Limb (tissue), 2 donors: ENCODE results near the gene PRPSAP2.
"Not testable (repeated sequence)": the region's sequence is repeated elsewhere in the genome, so short reads cannot be mapped to it uniquely, and the experiment has no call there.

Experiments used
- DNase-seq, 2 donors: peaks; one replicate each; pipeline ENCODE4 v3.0.0-alpha.2; 2016; ENCODE audit errors: extremely low spot score in 2 of 2

PRPSAP2 gene

DNA sequence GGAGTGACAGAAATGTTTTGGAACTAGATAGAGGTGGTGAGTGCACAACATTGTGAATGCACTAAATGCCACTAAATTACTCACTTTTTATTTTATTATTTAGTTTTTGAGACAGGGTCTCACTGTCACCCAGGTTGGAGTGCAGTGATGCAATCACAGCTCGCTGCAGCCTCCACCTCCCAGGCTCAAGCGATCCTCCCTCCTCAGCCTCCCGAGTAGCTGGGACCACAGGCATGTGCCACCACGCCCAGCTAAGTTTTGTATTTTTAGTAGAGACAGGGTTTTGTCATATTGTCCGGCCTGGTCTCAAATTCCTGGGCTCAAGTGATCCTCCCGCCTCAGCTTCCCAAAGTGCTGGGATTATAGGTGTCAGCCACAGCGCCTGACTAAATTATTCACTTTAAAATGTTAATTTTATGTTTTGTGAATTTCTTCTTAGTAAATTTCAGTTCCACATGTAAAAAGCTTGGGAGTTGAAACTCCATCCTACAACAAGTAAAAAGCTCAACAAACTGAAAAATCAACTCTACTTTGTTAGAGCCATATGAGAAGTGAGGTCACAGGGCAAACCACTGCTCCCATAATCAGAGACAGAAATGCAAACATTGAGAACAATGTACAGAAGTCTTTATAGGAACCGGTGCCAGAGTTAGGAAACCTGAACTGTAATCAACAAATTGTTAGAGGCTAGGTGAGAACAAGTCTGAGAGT, 80.2 kb downstream of the PRPSAP2 start:
- no peak for DNase-seq

GRCh38 chr17:18938692-18939023, 80.7 kb downstream of the PRPSAP2 start:
- no peak for DNase-seq

DNA sequence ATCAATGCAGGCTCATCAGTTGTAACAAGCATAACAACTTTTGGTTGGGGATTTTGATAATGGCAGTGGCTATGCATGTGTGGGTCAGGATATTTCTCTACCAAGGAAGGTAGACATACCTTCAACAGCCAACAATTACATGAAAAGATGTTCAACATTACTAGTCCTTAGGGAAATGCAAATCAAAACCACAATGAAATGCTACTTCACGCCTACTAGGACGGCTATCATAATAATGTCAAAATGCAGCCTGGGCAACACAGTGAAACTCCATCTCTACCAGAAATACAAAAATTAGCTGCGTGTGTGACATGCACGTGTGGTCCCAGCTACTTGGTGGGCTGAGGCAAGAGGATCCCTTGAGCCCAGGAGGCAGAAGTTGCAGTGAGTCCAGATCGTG, 86.7 kb downstream of the PRPSAP2 start:
- no peak for DNase-seq

DNA sequence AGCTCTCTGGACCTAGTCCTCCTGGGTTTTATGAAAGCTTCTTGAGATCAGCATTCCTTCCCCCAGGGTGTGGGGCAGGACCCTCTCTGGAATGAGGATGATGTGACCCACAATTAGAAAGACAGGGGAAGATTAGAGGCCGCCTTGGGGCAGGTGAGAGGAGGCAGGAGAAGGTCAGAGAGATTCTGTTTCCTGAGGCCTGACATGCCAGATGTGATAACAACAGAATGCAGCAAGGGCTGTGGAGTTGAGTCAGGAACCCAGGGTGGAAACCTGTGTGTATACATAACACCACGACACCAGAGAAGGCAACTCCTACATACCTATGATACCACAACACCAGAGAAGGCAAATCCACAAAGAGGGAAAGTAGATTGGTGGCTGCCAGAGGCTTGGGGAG, 88.6 kb downstream of the PRPSAP2 start:
- DNase-seq: no peak

- no peak for DNase-seq
Measured at GRCh38 chr17:18947866-18948265, 89.9 kb downstream of the PRPSAP2 start.

DNA sequence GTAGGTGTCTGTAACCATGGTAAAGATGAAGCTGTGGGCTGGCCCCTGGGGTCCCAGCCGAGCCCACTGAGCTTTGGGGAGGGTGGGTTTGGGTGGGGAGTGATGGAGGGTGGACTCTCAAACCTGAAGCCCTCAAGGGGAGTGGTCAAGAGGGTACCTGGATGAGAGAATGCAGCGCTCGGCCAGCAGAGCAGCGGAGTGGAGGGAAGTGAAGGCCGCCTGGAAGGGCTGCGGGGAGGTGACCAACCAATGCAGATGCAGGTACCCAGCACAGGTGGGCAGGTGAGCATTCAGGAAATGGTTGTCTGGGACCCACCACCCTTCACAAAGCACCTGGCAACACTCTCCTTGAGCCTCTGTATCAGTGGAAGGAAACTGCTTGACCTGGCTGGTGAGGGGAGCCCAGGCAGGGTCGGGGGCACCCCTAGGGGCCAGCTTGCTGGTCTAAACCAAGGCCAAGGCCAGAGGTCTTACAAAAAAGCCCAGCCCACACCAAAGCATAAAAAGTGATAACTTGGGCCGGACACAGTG, 90.6 kb downstream of the PRPSAP2 start:
- no peak for DNase-seq

- DNase-seq: no peak
Measured at GRCh38 chr17:18949566-18949965, 91.6 kb downstream of the PRPSAP2 start.

- no peak for DNase-seq
Measured at GRCh38 chr17:18950346-18950745, 92.4 kb downstream of the PRPSAP2 start.

GRCh38 chr17:18950944-18951905, 93.3 kb downstream of the PRPSAP2 start:
- DNase-seq: no peak

GRCh38 chr17:18951941-18952842, 94.3 kb downstream of the PRPSAP2 start, which contains the start of gene SLC5A10:
Gene SLC5A10, plus strand, starts transcription at chr17:18952165. Its CDS starts 41 bp downstream, at chr17:18952206.
- no peak for DNase-seq

DNA sequence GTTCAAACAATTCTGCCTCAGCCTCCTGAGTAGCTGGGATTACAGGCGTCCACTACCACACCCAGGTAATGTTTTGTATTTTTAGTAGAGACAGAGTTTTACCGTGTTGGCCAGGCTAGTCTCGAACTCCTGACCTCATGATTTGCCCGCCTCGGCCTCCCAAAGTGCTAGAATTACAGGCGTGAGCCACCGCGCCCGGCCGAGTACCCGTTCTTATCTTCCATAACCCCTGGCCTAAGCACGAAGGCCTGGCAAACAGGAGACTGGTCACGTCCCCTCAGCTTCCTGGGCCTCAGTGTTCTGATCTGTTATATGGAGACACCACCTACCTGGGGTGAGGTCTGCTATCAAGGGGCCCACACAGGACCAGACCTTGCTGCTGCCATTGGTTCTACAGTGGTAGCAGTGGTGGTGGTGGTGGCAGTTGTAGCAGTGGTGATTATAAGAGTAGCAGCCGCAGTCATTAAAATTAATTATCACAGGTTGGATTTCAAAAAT, 95.3 kb downstream of the PRPSAP2 start:
- no peak for DNase-seq

DNA sequence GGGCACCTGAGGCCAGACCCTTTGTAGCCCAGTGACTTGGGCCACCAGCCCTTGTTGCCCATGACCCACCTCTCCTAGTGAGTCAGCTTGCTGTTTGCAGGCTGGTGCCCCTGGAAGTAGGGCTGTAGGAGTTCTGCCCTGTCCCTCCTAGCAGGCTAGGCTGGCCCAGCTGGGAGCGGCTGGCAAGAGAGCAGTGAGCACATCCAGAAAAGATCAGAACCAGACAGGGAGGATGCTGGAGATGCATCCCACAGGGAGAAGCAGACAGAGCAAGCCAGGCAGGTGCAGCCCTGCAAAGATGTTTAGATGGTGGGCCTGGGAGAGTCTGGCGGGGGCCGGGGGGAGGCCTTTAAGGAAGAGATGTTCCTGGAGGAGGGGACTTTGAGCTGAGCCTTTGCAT, 96.4 kb downstream of the PRPSAP2 start:
- no peak for DNase-seq

- DNase-seq: no peak
Measured at GRCh38 chr17:18955009-18955408, 97.1 kb downstream of the PRPSAP2 start.

DNA sequence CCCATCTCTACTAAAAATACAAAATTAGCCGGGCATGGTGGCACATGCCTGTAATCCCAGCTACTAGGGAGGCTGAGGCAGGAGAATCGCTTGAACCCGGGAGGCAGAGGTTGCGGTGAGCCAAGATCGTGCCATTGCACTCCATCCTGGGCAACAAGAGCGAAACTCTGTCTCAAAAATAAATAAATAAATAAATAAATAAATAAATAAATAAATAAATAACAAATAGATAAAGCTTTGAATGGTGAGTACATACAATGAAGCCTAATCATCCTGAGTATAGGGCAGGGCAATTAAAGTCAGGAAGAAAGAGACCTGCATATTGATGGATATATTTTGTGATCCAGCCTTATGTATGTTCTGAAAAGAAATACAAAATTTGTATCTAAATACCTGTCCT, 98.1 kb downstream of the PRPSAP2 start:
- DNase-seq: not testable (repeated sequence)

DNA sequence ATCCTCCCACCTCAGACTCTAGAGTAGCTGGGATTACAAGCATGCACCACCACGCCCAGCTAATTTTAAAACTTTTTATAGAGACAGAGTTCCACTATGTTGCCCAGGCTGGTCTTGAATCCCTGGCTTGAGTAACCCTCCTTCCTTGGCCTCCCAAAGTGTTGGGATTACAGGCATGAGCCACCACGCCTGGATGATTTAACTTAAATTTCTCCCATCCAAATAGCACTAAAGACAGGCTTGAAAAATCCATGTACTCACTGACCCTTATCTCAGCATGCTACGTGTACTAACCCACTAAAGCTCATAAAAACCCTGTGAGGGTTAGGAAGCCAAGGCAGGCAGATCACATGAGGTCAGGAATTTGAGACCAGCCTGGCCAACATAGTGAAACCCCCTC, 98.7 kb downstream of the PRPSAP2 start:
- DNase-seq: no peak

- DNase-seq: no peak
Measured at GRCh38 chr17:18957831-18958230, 99.9 kb downstream of the PRPSAP2 start.

DNA sequence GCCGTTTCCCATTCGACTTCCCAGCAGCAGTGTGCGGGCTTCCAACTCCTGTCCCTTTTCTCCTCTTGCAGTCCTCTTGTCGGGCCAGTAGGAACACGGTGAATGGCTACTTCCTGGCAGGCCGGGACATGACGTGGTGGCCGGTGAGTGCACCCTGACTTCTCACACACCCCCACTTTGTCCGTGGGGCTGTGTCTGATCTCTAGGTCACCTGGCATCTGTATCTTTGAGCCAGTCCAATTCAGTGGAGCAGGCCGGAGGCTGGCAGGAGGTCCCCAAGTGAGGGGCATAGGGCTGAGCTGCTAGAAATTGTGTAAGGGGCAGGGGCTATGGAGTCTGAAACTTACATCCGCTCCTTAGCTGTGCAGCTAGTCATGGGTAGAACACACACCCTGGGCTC, 100.7 kb downstream of the PRPSAP2 start:
- DNase-seq: no peak

- DNase-seq: peak in 1 of 2 donors; percentile 26
Measured at GRCh38 chr17:18959071-18959844, 101.3 kb downstream of the PRPSAP2 start.

- no peak for DNase-seq
Measured at GRCh38 chr17:18959845-18960240, 101.9 kb downstream of the PRPSAP2 start.

DNA sequence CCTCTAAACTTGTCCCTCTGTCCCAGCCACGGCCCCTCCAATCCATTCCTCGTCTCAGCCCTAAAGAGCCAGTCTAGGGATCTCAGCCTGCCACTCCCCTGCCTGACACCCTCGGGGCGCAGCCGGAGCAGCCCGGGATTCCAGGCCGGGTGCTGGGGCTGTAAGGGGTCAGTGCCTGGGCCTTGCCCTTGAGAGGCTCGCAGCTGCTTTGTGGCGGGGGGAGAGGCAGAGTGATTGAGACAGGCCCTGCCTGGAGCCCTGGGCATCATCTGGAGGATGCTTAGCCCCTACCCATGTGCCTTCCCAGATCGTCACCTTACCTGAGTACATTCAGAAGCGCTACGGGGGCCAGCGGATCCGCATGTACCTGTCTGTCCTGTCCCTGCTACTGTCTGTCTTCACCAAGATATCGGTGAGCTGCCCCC, 102.3 kb downstream of the PRPSAP2 start:
- peak in 1 of 2 donors; percentile 26 for DNase-seq
